SK-N-SH (cell line): ENCODE measurements around the gene NAA10. TPM values are rescaled to one million over a fixed set of nuclear protein-coding genes. Genes with fewer than 3 reads are reported as not detected.

Experiments
- CTCF ChIA-PET: fragments of 300-600, 350-600 bp; formaldehyde crosslinking; extraction: SDS; loops from one replicate; lab custom pipeline; 2021; lab: Yijun Ruan, JAX
- POLR2A ChIA-PET: fragments of 350-600 bp; sonication (Branson Sonifier 250); formaldehyde crosslinking; extraction: SDS; loops from one replicate; lab custom pipeline; 2020; ENCODE audit warnings: antibody characterized with exemption, inconsistent platforms; lab: Yijun Ruan, JAX
- DNase-seq: peaks from one replicate; pipeline ENCODE4 v3.0.0; 2012
- H2AFZ ChIP-seq: fragments of 200-600 bp; sonication (generic); 2 replicates; pipeline ENCODE4 v1.8.1; 2016; ENCODE audit warnings: antibody characterized with exemption, mild to moderate bottlenecking, low read depth
- H3F3A ChIP-seq: fragments of 200-600 bp; sonication (generic); replicated peaks from 2 replicates; pipeline ENCODE3; 2016; ENCODE audit warnings: antibody characterized with exemption, mild to moderate bottlenecking; ENCODE audit not compliant: insufficient read depth
- H3K27ac ChIP-seq, 2 experiments: fragments of 200-500 bp in 1 of 2; fragments of 200-600 bp in 1 of 2; sonication (Bioruptor generic) in 1 of 2; sonication (generic), shearing (Covaris generic) in 1 of 2; 2 replicates each; pipeline versions ENCODE4 v1.5.1 to v1.6.1; 2014 to 2016; ENCODE audit warnings: low read depth in 2 of 2, inconsistent platforms in 1 of 2, low read length in 1 of 2, mild to moderate bottlenecking in 1 of 2, mixed read lengths in 1 of 2
- H3K27me3 ChIP-seq: fragments of 200-600 bp; sonication (generic), shearing (Covaris generic); 2 replicates; pipeline ENCODE4 v1.6.1; 2016; ENCODE audit warnings: mixed run types; ENCODE audit not compliant: insufficient read depth
- H3K36me3 ChIP-seq, 2 experiments: fragments of 200-500 bp in 1 of 2; fragments of 200-600 bp in 1 of 2; sonication (Bioruptor generic) in 1 of 2; sonication (generic) in 1 of 2; replicated peaks in 1 of 2; 2 replicates each; pipeline versions ENCODE3 to v1.5.1; 2014 to 2016; ENCODE audit warnings: low read length in 1 of 2, mild to moderate bottlenecking in 1 of 2; ENCODE audit not compliant: insufficient read depth in 2 of 2, control insufficient read depth in 1 of 2
- H3K4me1 ChIP-seq, 2 experiments: fragments of 200-500 bp in 1 of 2; fragments of 200-600 bp in 1 of 2; sonication (Bioruptor generic) in 1 of 2; sonication (generic), shearing (Covaris generic) in 1 of 2; 2 replicates each; pipeline versions ENCODE4 v1.5.1 to v1.6.1; 2014 to 2016; ENCODE audit warnings: low read depth in 1 of 2, low read length in 1 of 2, mixed run types in 1 of 2; ENCODE audit not compliant: insufficient read depth in 2 of 2, control insufficient read depth in 1 of 2
- H3K4me2 ChIP-seq: fragments of 200-600 bp; sonication (generic), shearing (Covaris generic); 2 replicates; pipeline ENCODE4 v1.6.1; 2017; ENCODE audit warnings: mixed run types
- H3K4me3 ChIP-seq, 2 experiments: fragments of 200-500 bp in 1 of 2; fragments of 200-600 bp in 1 of 2; sonication (Bioruptor generic) in 1 of 2; sonication (generic), shearing (Covaris generic) in 1 of 2; 2 replicates each; pipeline versions ENCODE4 v1.5.1 to v1.8.1; 2014 to 2016; ENCODE audit warnings: low read depth in 2 of 2, inconsistent platforms in 1 of 2, low read length in 1 of 2, mild to moderate bottlenecking in 1 of 2, mixed read lengths in 1 of 2, moderate library complexity in 1 of 2
- H3K79me2 ChIP-seq: fragments of 200-600 bp; sonication (generic); 2 replicates; pipeline ENCODE4 v1.8.1; 2017; ENCODE audit warnings: mild to moderate bottlenecking; ENCODE audit not compliant: insufficient read depth
- H3K9ac ChIP-seq: fragments of 200-600 bp; sonication (generic); 2 replicates; pipeline ENCODE4 v1.6.1; 2017; ENCODE audit warnings: mixed run types
- H3K9me2 ChIP-seq: fragments of 200-600 bp; sonication (generic); 2 replicates; pipeline ENCODE4 v1.6.1; 2017; ENCODE audit warnings: mixed run types
- H3K9me3 ChIP-seq: fragments of 200-600 bp; sonication (generic); 2 replicates; pipeline ENCODE4 v1.6.1; 2017; ENCODE audit warnings: mixed run types, mild to moderate bottlenecking, moderate library complexity
- H4K20me1 ChIP-seq: fragments of 200-600 bp; sonication (generic); 2 replicates; pipeline ENCODE4 v1.6.1; 2017; ENCODE audit warnings: mild to moderate bottlenecking, mixed run types; ENCODE audit not compliant: insufficient read depth
- ELF1 ChIP-seq: IDR thresholded peaks from 2 replicates; pipeline ENCODE4 v1.4.0; 2012
- EP300 ChIP-seq, 2 experiments: IDR thresholded peaks; 2 replicates each; pipeline versions ENCODE4 v1.4.0 to v1.6.1; 2012; ENCODE audit warnings: borderline replicate concordance in 1 of 2, low read depth in 1 of 2, low read length in 1 of 2
- EZH2phosphoT487 ChIP-seq: fragments of 200-600 bp; sonication (generic); IDR thresholded peaks from 2 replicates; pipeline ENCODE4 v1.6.1; 2017; ENCODE audit warnings: low read depth, mixed run types, mild to moderate bottlenecking, antibody characterized with exemption, moderate library complexity, borderline replicate concordance
- FOXJ3 ChIP-seq: sonication (generic); formaldehyde crosslinking; IDR thresholded peaks from 2 replicates; pipeline ENCODE4 v1.5.1; 2020; ENCODE audit warnings: mild to moderate bottlenecking, missing genetic modification reagents
- GABPA ChIP-seq: IDR thresholded peaks from 2 replicates; pipeline ENCODE4 v1.4.0; 2012; ENCODE audit warnings: low read depth, mild to moderate bottlenecking
- GATA2 ChIP-seq: sonication (generic); formaldehyde crosslinking; IDR thresholded peaks from 2 replicates; pipeline ENCODE4 v1.5.0; 2020; ENCODE audit warnings: mild to moderate bottlenecking, missing genetic modification reagents
- JUND ChIP-seq: IDR thresholded peaks from 2 replicates; pipeline ENCODE4 v1.4.0; 2012
- NRF1 ChIP-seq: IDR thresholded peaks from 2 replicates; pipeline ENCODE4 v1.6.1; 2012; ENCODE audit warnings: low read depth, mild to moderate bottlenecking, low read length
- POLR2AphosphoS5 ChIP-seq: IDR thresholded peaks from 2 replicates; pipeline ENCODE4 v1.6.1; 2012; ENCODE audit warnings: low read depth, low read length
- RAD21 ChIP-seq: IDR thresholded peaks from 2 replicates; pipeline ENCODE4 v1.6.1; 2012; ENCODE audit warnings: mild to moderate bottlenecking, low read length
- SIN3A ChIP-seq: IDR thresholded peaks from 2 replicates; pipeline ENCODE4 v1.6.1; 2012; ENCODE audit warnings: low read depth, mild to moderate bottlenecking, low read length, moderate library complexity, borderline replicate concordance
- TAF1 ChIP-seq: IDR thresholded peaks from 2 replicates; pipeline ENCODE4 v1.6.1; 2012; ENCODE audit warnings: low read depth, mild to moderate bottlenecking, low read length, moderate library complexity, borderline replicate concordance
- TCF12 ChIP-seq: IDR thresholded peaks from 2 replicates; pipeline ENCODE4 v1.4.0; 2012
- YY1 ChIP-seq: IDR thresholded peaks from 2 replicates; pipeline ENCODE4 v1.4.0; 2012; ENCODE audit warnings: low read depth, mild to moderate bottlenecking
- WGBS: methylation state at CpG from one replicate; pipeline ENCODE4 v1.1.6; 2017; ENCODE audit warnings: low lambda C conversion rate; 5-methylcytosine and 5-hydroxymethylcytosine counted together
- polyA plus RNA-seq, 3 experiments: library from polyadenylated mRNA; depleted of rRNA; stranded (reverse); fragments of >200 nt; gene quantifications; 2 replicates each; pipeline ENCODE4 v1.2.3, GENCODE V29; 2012
- TF ChIP-seq, protein P1 (sequence below): fragments of 200-600 bp; sonication (generic); IDR thresholded peaks from 2 replicates; pipeline ENCODE4 v1.6.1; 2017; ENCODE audit warnings: antibody characterized with exemption, mild to moderate bottlenecking, moderate library complexity
- TF ChIP-seq, protein P2 (sequence below): IDR thresholded peaks from 2 replicates; pipeline ENCODE4 v1.4.0; 2012; ENCODE audit warnings: low read depth, borderline replicate concordance
- TF ChIP-seq, protein P3 (sequence below): IDR thresholded peaks from 2 replicates; pipeline ENCODE4 v1.6.1; 2012; ENCODE audit warnings: mild to moderate bottlenecking, low read depth, low read length, moderate library complexity

The NAA10 gene
- polyA plus RNA-seq, 1 of the 3 experiments (the other 2 are of a cell fraction) = 229 TPM

DNA sequence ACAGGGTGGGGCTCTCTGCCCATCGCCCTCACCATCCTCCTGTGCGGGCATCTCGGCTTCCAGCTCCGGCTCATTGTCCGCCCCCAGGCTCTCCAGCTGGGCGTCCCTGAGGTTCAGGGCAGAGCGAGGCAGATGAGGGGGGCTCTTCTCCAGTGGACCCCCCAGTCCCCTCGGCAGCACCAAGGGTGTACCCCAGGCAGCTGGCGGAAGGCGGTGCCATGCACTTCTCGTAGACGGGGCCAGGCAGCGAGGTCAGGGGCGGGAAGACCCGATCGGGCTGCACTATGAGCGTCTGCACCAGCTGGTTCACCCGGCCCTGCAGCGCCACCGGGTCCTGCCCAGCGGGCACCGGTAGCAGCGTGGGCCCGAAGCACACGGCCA is 24.9 kb downstream of the NAA10 start:
- H4K20me1 ChIP-seq = no peaks in the 10 kb centered on the region; the same call in 1 of the 2 replicates
- POLR2A ChIA-PET = interaction anchor here (0.7 to 2.0 kb wide), 4 partner anchors 9 to 61 kb away, joined by 3 to 9 read pairs (median 4); partner anchors contain the start of genes ARHGAP4 and HCFC1
- no peaks in the 10 kb centered on the region for H3K9me3 ChIP-seq
- DNase-seq = no peak
- no peak overlapping the region for H3K4me3 ChIP-seq
- no peaks in the 10 kb centered on the region for H3K36me3 ChIP-seq
- TF ChIP-seq GABPA (no peak), GATA2 (CRISPR knock-in tag) (no peak), TAF1 (no peak), SIN3A (no peak)
- TF ChIP-seq, all 33 proteins: peak for 0
- Histone ChIP-seq H2AFZ (no peak overlapping the region), H3K27me3 (peaks cover 76% of the 10 kb centered on the region), H3K79me2 (no peaks in the 10 kb centered on the region), H3K4me2 (no peak overlapping the region), H3F3A (no peaks in the 10 kb centered on the region), H3K9me2 (no peaks in the 10 kb centered on the region), H3K4me1 (peaks cover 0 to 3% of the 10 kb centered on the region in 2 experiments; a peak in 1 of 4 replicates), H3K9ac (no peak overlapping the region), H3K27ac (no peak overlapping the region)
- CTCF ChIA-PET = interaction anchor here (9.3 kb wide), 1 partner anchor 13 kb away, joined by 130 read pairs; the partner anchor contains the start of gene ARHGAP4
- WGBS = 39% methylated on average over 11 of the region's 25 CpGs

DNA sequence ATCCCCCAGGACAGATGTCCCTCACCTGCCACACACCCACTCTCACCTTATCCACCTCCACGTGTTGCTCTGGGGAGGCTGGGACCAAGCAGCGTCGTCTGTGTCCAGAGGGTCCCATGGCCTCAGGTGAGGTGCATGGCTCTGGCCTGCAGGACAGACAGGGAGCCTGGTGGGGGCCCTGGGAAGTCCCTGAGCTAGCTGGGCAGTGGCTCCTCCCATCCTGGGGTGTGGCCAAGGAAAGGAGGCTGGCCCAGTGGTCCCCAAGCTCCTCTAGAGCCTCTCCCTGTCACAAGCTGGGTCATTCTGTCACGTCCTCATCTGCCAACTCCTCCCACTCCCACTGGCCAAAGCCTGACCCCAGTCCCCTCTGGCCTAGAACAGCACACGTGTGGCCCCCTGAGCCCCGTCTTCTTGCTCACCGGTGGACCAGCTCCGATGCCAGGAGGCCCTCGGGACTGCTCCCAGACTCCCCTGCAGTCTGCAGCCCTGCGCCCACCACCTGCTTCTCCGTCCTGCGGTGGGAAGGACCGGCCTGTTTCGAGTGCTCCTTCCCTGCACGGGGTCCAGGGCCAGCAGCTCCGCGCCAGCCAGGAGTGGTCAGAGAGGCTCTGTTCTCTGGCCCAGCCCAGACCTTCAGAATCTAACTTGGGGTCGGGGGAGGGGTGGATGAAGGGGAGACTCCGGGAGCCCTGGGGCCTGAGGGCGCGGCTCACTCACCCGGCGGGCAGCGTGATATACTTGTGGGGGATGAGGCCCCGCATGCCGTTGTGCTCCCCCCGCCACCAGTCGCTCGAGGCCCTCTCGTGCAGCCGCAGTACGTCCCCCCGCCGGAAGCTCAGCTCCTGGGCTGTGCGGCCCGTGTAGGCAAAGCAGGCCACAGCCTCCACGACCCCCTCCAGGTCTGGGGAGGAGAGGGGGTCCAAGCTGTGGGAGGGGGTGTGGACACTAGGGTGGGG is 25.5 kb downstream of the NAA10 start:
- H3K79me2 ChIP-seq = no peaks in the 10 kb centered on the region
- POLR2A ChIA-PET = interaction anchor here (0.7 to 2.0 kb wide), 5 partner anchors 9 to 62 kb away, joined by 3 to 9 read pairs (median 3); partner anchors contain the start of gene HCFC1
- CTCF ChIA-PET = interaction anchor here (1.0 to 9.3 kb wide), 2 partner anchors 14 to 25 kb away, joined by 3 to 130 read pairs; partner anchors contain the start of gene ARHGAP4
- no peak overlapping the region for H3K4me2 ChIP-seq
- peaks cover 69% of the 10 kb centered on the region for H3K27me3 ChIP-seq
- TF ChIP-seq EZH2phosphoT487 (no peak), NRF1 (no peak), ELF1 (no peak), EP300 (IDR thresholded peaks at IDR 0.05; ENCODE audit: borderline replicate concordance in 1 of 2, low read depth in 1 of 2, low read length in 1 of 2) (no peak), FOXJ3 (CRISPR knock-in tag) (no peak), TCF12 (no peak), POLR2AphosphoS5 (no peak), YY1 (no peak), RAD21 (no peak), JUND (no peak)
- TF ChIP-seq, protein P1, sequence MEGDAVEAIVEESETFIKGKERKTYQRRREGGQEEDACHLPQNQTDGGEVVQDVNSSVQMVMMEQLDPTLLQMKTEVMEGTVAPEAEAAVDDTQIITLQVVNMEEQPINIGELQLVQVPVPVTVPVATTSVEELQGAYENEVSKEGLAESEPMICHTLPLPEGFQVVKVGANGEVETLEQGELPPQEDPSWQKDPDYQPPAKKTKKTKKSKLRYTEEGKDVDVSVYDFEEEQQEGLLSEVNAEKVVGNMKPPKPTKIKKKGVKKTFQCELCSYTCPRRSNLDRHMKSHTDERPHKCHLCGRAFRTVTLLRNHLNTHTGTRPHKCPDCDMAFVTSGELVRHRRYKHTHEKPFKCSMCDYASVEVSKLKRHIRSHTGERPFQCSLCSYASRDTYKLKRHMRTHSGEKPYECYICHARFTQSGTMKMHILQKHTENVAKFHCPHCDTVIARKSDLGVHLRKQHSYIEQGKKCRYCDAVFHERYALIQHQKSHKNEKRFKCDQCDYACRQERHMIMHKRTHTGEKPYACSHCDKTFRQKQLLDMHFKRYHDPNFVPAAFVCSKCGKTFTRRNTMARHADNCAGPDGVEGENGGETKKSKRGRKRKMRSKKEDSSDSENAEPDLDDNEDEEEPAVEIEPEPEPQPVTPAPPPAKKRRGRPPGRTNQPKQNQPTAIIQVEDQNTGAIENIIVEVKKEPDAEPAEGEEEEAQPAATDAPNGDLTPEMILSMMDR = no peak
- TF ChIP-seq, protein P2, sequence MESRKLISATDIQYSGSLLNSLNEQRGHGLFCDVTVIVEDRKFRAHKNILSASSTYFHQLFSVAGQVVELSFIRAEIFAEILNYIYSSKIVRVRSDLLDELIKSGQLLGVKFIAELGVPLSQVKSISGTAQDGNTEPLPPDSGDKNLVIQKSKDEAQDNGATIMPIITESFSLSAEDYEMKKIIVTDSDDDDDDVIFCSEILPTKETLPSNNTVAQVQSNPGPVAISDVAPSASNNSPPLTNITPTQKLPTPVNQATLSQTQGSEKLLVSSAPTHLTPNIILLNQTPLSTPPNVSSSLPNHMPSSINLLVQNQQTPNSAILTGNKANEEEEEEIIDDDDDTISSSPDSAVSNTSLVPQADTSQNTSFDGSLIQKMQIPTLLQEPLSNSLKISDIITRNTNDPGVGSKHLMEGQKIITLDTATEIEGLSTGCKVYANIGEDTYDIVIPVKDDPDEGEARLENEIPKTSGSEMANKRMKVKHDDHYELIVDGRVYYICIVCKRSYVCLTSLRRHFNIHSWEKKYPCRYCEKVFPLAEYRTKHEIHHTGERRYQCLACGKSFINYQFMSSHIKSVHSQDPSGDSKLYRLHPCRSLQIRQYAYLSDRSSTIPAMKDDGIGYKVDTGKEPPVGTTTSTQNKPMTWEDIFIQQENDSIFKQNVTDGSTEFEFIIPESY = no peak
- TF ChIP-seq, protein P3, sequence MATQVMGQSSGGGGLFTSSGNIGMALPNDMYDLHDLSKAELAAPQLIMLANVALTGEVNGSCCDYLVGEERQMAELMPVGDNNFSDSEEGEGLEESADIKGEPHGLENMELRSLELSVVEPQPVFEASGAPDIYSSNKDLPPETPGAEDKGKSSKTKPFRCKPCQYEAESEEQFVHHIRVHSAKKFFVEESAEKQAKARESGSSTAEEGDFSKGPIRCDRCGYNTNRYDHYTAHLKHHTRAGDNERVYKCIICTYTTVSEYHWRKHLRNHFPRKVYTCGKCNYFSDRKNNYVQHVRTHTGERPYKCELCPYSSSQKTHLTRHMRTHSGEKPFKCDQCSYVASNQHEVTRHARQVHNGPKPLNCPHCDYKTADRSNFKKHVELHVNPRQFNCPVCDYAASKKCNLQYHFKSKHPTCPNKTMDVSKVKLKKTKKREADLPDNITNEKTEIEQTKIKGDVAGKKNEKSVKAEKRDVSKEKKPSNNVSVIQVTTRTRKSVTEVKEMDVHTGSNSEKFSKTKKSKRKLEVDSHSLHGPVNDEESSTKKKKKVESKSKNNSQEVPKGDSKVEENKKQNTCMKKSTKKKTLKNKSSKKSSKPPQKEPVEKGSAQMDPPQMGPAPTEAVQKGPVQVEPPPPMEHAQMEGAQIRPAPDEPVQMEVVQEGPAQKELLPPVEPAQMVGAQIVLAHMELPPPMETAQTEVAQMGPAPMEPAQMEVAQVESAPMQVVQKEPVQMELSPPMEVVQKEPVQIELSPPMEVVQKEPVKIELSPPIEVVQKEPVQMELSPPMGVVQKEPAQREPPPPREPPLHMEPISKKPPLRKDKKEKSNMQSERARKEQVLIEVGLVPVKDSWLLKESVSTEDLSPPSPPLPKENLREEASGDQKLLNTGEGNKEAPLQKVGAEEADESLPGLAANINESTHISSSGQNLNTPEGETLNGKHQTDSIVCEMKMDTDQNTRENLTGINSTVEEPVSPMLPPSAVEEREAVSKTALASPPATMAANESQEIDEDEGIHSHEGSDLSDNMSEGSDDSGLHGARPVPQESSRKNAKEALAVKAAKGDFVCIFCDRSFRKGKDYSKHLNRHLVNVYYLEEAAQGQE = no peak
- H3K9me3 ChIP-seq = no peaks in the 10 kb centered on the region
- H3K9ac ChIP-seq = no peak overlapping the region
- 59% methylated on average over 21 of the region's 37 CpGs for WGBS
- no peak overlapping the region for H3K4me3 ChIP-seq
- H3K27ac ChIP-seq = no peak overlapping the region
- no peaks in the 10 kb centered on the region for H3F3A ChIP-seq
- peak; percentile 71 for DNase-seq
- no peak overlapping the region for H2AFZ ChIP-seq
- H3K36me3 ChIP-seq = no peaks in the 10 kb centered on the region
- no peaks in the 10 kb centered on the region; the same call in 1 of the 2 replicates for H4K20me1 ChIP-seq
- H3K4me1 ChIP-seq = peaks cover 0 to 6% of the 10 kb centered on the region in 2 experiments; a peak in 1 of 4 replicates
- no peaks in the 10 kb centered on the region for H3K9me2 ChIP-seq
